ENCODE measurements around the gene MYO18B.

The MYO18B gene

GRCh38 chr22:25780673-25781072 lies 38.7 kb downstream of the MYO18B start:
- DNase-seq: no peak

- no peak for DNase-seq
These were observed 39.8 kb downstream of the MYO18B start for GRCh38 chr22:25781801-25782200.

GRCh38 chr22:25782831-25783230 lies 40.8 kb downstream of the MYO18B start:
- DNase-seq: no peak

- DNase-seq: no peak
These were observed 41.9 kb downstream of the MYO18B start for GRCh38 chr22:25783856-25784255.

GRCh38 chr22:25786165-25786564 lies 44.2 kb downstream of the MYO18B start:
- DNase-seq: no peak

- no peak for DNase-seq
These were observed 49.6 kb downstream of the MYO18B start for GRCh38 chr22:25791556-25791955.

GRCh38 chr22:25795478-25795877 lies 53.5 kb downstream of the MYO18B start:
- DNase-seq: no peak

- DNase-seq: no peak
These were observed 55.7 kb downstream of the MYO18B start for GRCh38 chr22:25797498-25798290.

- DNase-seq: no peak
These were observed 58.8 kb downstream of the MYO18B start for GRCh38 chr22:25800766-25801165.

- DNase-seq: no peak
These were observed 60.0 kb downstream of the MYO18B start for GRCh38 chr22:25802018-25802417.

GRCh38 chr22:25804676-25805075 lies 62.7 kb downstream of the MYO18B start:
- DNase-seq: no peak

GRCh38 chr22:25806579-25806978 lies 64.6 kb downstream of the MYO18B start:
- no peak for DNase-seq

GRCh38 chr22:25814685-25815084 lies 72.7 kb downstream of the MYO18B start:
- no peak for DNase-seq

- DNase-seq: no peak
These were observed 73.6 kb downstream of the MYO18B start for GRCh38 chr22:25815561-25815960.

- no peak for DNase-seq
These were observed 74.6 kb downstream of the MYO18B start for GRCh38 chr22:25816522-25817059.

GRCh38 chr22:25817092-25817943 lies 75.3 kb downstream of the MYO18B start:
- no peak for DNase-seq

GRCh38 chr22:25818541-25818940 lies 76.6 kb downstream of the MYO18B start:
- DNase-seq: no peak

- no peak for DNase-seq
These were observed 80.4 kb downstream of the MYO18B start for GRCh38 chr22:25822344-25822743.

- no peak for DNase-seq
These were observed 81.3 kb downstream of the MYO18B start for GRCh38 chr22:25823276-25823675.

- no peak for DNase-seq
These were observed 82.9 kb downstream of the MYO18B start for GRCh38 chr22:25824828-25825423.

GRCh38 chr22:25827415-25827814 lies 85.4 kb downstream of the MYO18B start:
- DNase-seq: no peak

GRCh38 chr22:25828422-25828821 lies 86.4 kb downstream of the MYO18B start:
- no peak for DNase-seq

- no peak for DNase-seq
These were observed 87.2 kb downstream of the MYO18B start for GRCh38 chr22:25829237-25829636.

Data from CD4-positive, alpha-beta T cell treated with Interferon gamma for 1 hour (primary cell).